GM12878 (cell line): ENCODE data around the gene SFTPB. TPM values are rescaled to one million over a fixed set of nuclear protein-coding genes. Genes with fewer than 3 reads are reported as not detected.

ENCODE experiments used
- ATAC-seq: fragments of 200-7000 bp; cut with Tn5 transposase; 3 replicates; pipeline ENCODE4 v1.9.1; 2020; ENCODE audit warnings: mild to moderate bottlenecking, moderate library complexity
- BruUV-seq: library from RNA; stranded (reverse); fragments of 400-500 nt; replicated peaks from 2 replicates; lab custom pipeline; 2021; lab: Mats Ljungman, UMichigan
- CTCF ChIA-PET: fragments of 300-600 bp; sonication (Branson Sonifier 250); formaldehyde crosslinking; extraction: SDS; loops from one replicate; lab custom pipeline; 2021; ENCODE audit warnings: inconsistent platforms; lab: Yijun Ruan, JAX
- POLR2A ChIA-PET: fragments of 350-600 bp; formaldehyde crosslinking; extraction: SDS; loops from one replicate; lab custom pipeline; 2021; ENCODE audit warnings: inconsistent platforms; lab: Charles Lee
- RAD21 ChIA-PET: fragments of 300-600 bp; sonication (Branson Sonifier 250); formaldehyde crosslinking; loops from one replicate; lab custom pipeline; 2023; ENCODE audit warnings: antibody characterized with exemption; ENCODE audit not compliant: unreplicated experiment; lab: Charles Lee
- SMC1A ChIA-PET: fragments of 300-600 bp; sonication (Branson Sonifier 250); formaldehyde crosslinking; loops from one replicate; lab custom pipeline; 2023; ENCODE audit not compliant: unreplicated experiment, uncharacterized antibody; lab: Charles Lee
- DNase-seq: peaks from one replicate; pipeline ENCODE4 v3.0.0-alpha.2; 2011; ENCODE audit warnings: low read depth, low spot score
- FAIRE-seq: peaks from 3 replicates; lab custom pipeline; 2011; peaks lifted over from hg19 to GRCh38; lab: Jason Lieb, UNC
- H2AFZ ChIP-seq: 2 replicates; pipeline ENCODE4 v1.6.0; 2011; ENCODE audit warnings: low read depth, low read length, control low read depth; ENCODE audit not compliant: control insufficient read depth
- H3K27ac ChIP-seq: 2 replicates; pipeline ENCODE4 v1.5.1; 2011; ENCODE audit warnings: control low read depth; ENCODE audit not compliant: control insufficient read depth, insufficient read depth
- H3K27me3 ChIP-seq, 2 experiments: replicated peaks in 1 of 2; 2 replicates each; pipeline versions ENCODE4 v1.6.0 to v1.6.1; 2011; ENCODE audit warnings: low read length in 1 of 2; ENCODE audit not compliant: control insufficient read depth in 2 of 2, insufficient read depth in 2 of 2
- H3K36me3 ChIP-seq, 2 experiments: 2 replicates each; pipeline ENCODE4 v1.5.1; 2011; ENCODE audit warnings: low read length in 1 of 2; ENCODE audit not compliant: control insufficient read depth in 2 of 2, insufficient read depth in 2 of 2
- H3K4me1 ChIP-seq: 2 replicates; pipeline ENCODE4 v1.6.1; 2011; ENCODE audit warnings: mild to moderate bottlenecking, low read length, moderate library complexity, mixed read lengths; ENCODE audit not compliant: control insufficient read depth, insufficient read depth
- H3K4me2 ChIP-seq: 2 replicates; pipeline ENCODE4 v1.6.0; 2011; ENCODE audit warnings: control low read depth; ENCODE audit not compliant: control insufficient read depth, insufficient read depth
- H3K4me3 ChIP-seq: fragments of 200-600 bp; sonication (generic); 2 replicates; pipeline ENCODE4 v1.5.1; 2016
- H3K79me2 ChIP-seq: 2 replicates; pipeline ENCODE4 v1.6.0; 2011; ENCODE audit warnings: low read length; ENCODE audit not compliant: control insufficient read depth, insufficient read depth
- H3K9ac ChIP-seq: 2 replicates; pipeline ENCODE4 v1.8.0; 2011; ENCODE audit warnings: low read length, control low read depth, mixed read lengths; ENCODE audit not compliant: control insufficient read depth, insufficient read depth
- H3K9me3 ChIP-seq: replicated peaks from 3 replicates; pipeline ENCODE4 v1.5.1; 2011; ENCODE audit warnings: mild to moderate bottlenecking, low read length; ENCODE audit not compliant: control insufficient read depth, insufficient read depth
- H4K20me1 ChIP-seq: 2 replicates; pipeline ENCODE4 v1.6.0; 2011; ENCODE audit not compliant: control insufficient read depth, insufficient read depth
- BCL11A ChIP-seq: IDR thresholded peaks from 2 replicates; pipeline ENCODE4 v1.6.1; 2011; ENCODE audit warnings: low read depth, low read length
- CBX3 ChIP-seq: fragments of 200-600 bp; sonication (generic); IDR thresholded peaks from 2 replicates; pipeline ENCODE4 v1.6.1; 2016; ENCODE audit warnings: low read depth, borderline replicate concordance
- CEBPB ChIP-seq, 2 experiments: fragments of 150-350 bp in 1 of 2; IDR thresholded peaks; 2 replicates each; pipeline ENCODE4 v1.6.1; 2012 to 2014; ENCODE audit warnings: low read depth in 2 of 2, low read length in 2 of 2, borderline replicate concordance in 1 of 2, inconsistent platforms in 1 of 2
- CHD2 ChIP-seq: IDR thresholded peaks from 2 replicates; pipeline ENCODE4 v1.6.1; 2011; ENCODE audit warnings: low read depth, low read length, improper control_type of control experiment, borderline replicate concordance
- ESRRA ChIP-seq: IDR thresholded peaks from 2 replicates; pipeline ENCODE4 v1.6.1; 2012; ENCODE audit warnings: mild to moderate bottlenecking, low read length, improper control_type of control experiment
- GABPA ChIP-seq: IDR thresholded peaks from 2 replicates; pipeline ENCODE4 v1.6.1; 2014; ENCODE audit warnings: antibody characterized with exemption, low read depth, mild to moderate bottlenecking, inconsistent platforms
- GATAD2B ChIP-seq: fragments of 450-650 bp; conservative IDR thresholded peaks from 2 replicates; pipeline ENCODE4 v1.6.1; 2017; ENCODE audit warnings: low read depth, mild to moderate bottlenecking, moderate library complexity
- IRF5 ChIP-seq: fragments of 450-650 bp; IDR thresholded peaks from 2 replicates; pipeline ENCODE4 v1.6.1; 2017; ENCODE audit warnings: borderline replicate concordance
- JUNB ChIP-seq: IDR thresholded peaks from 2 replicates; pipeline ENCODE4 v1.6.1; 2016; ENCODE audit warnings: antibody characterized with exemption, mild to moderate bottlenecking
- KAT2A ChIP-seq: conservative IDR thresholded peaks from 2 replicates; pipeline ENCODE4 v1.6.1; 2011; ENCODE audit warnings: low read depth, low read length; ENCODE audit not compliant: control insufficient read depth
- MEF2B ChIP-seq: fragments of 450-650 bp; IDR thresholded peaks from 2 replicates; pipeline ENCODE4 v1.6.1; 2018; ENCODE audit warnings: mild to moderate bottlenecking, moderate library complexity; ENCODE audit not compliant: partially characterized antibody, poor library complexity, severe bottlenecking
- MXI1 ChIP-seq: fragments of 150-350 bp; IDR thresholded peaks from 2 replicates; pipeline ENCODE4 v1.6.1; 2011; ENCODE audit warnings: low read depth, mild to moderate bottlenecking, inconsistent platforms, low read length, improper control_type of control experiment
- NR2C2 ChIP-seq: IDR thresholded peaks from 2 replicates; pipeline ENCODE4 v1.6.1; 2011; ENCODE audit warnings: borderline replicate concordance, low read depth; ENCODE audit not compliant: control insufficient read depth, insufficient read length
- SMC3 ChIP-seq: IDR thresholded peaks from 2 replicates; pipeline ENCODE4 v1.6.1; 2011; ENCODE audit warnings: low read length, improper control_type of control experiment, borderline replicate concordance
- SP1 ChIP-seq: IDR thresholded peaks from one replicate; pipeline ENCODE4 v1.6.1; 2011; ENCODE audit warnings: low read depth, low read length
- SPI1 ChIP-seq: IDR thresholded peaks from 2 replicates; pipeline ENCODE4 v1.6.1; 2011; ENCODE audit warnings: low read depth, mild to moderate bottlenecking, low read length, moderate library complexity, borderline replicate concordance; ENCODE audit not compliant: insufficient read depth
- STAT1 ChIP-seq: fragments of 450-650 bp; conservative IDR thresholded peaks from 2 replicates; pipeline ENCODE4 v1.6.1; 2014; ENCODE audit warnings: antibody characterized with exemption, mild to moderate bottlenecking
- SUPT20H ChIP-seq: IDR thresholded peaks from 2 replicates; pipeline ENCODE4 v1.6.1; 2011; ENCODE audit warnings: low read depth, mild to moderate bottlenecking, low read length, moderate library complexity, borderline replicate concordance; ENCODE audit not compliant: control insufficient read depth
- YY1 ChIP-seq: IDR thresholded peaks from 2 replicates; pipeline ENCODE4 v1.6.1; 2011; ENCODE audit warnings: low read depth, mild to moderate bottlenecking, low read length
- ZNF384 ChIP-seq: IDR thresholded peaks from 2 replicates; pipeline ENCODE4 v1.6.1; 2012; ENCODE audit warnings: low read depth, mild to moderate bottlenecking, low read length, improper control_type of control experiment, borderline replicate concordance
- WGBS: methylation state at CpG from one replicate; pipeline ENCODE4 v1.1.6; 2016; ENCODE audit warnings: low lambda C conversion rate; ENCODE audit not compliant: insufficient replicate concordance, insufficient coverage; ENCODE audit errors: missing lambda C conversion rate; 5-methylcytosine and 5-hydroxymethylcytosine counted together
- in situ Hi-C: fragments of 300-500 bp; cut with MboI; formaldehyde crosslinking; loops from 9 replicates; pipeline ENCODE4 v1.14.3; 2018; ENCODE audit warnings: mixed read lengths
- intact Hi-C: fragments of 100-400 bp; cut with micrococcal nuclease; formaldehyde crosslinking; loops from one replicate; pipeline ENCODE4 v1.14.2; 2022; ENCODE audit not compliant: unreplicated experiment
- polyA plus RNA-seq, 11 experiments: library from polyadenylated mRNA; depleted of rRNA in 4 of 11; unstranded in 6 of 11; stranded (reverse) in 5 of 11; fragments of >200 nt; fragmentation: Nextera tagmentation in 4 of 11; fragmentation: Illumina TruSeq in 1 of 11; extraction: Ambion mirVana in 4 of 11; extraction: Trizol in 1 of 11; gene quantifications; 1 replicate in 1 of 11; 2 replicates in 10 of 11; pipeline versions ENCODE4 v1.2.1 to v1.2.3, GENCODE V29; 2011 to 2016; ENCODE audit warnings: inconsistent platforms in 2 of 11, missing spikeins in 2 of 11, low read depth in 1 of 11
- total RNA-seq, 4 experiments: library from RNA; depleted of rRNA in 3 of 4; stranded (reverse); fragments of >200 nt in 3 of 4; fragmentation: Illumina TruSeq in 1 of 4; extraction: Trizol in 1 of 4; gene quantifications; 2 replicates each; pipeline versions ENCODE4 v1.2.1 to v1.2.3, GENCODE V29; 2013 to 2021

Gene SFTPB
- total and polyA plus RNA-seq, 10 of the 15 experiments (the other 5 are each of a cell fraction or from before 2014, with no cell fraction given), result 0.02 to 5.3 TPM; not detected in 8

- 22% methylated on average over 5 of the region's 5 CpGs for WGBS
- no peak for TF ChIP-seq MEF2B
- TF ChIP-seq IRF5, result no peak
- TF ChIP-seq ESRRA, result no peak
- no peak for TF ChIP-seq SMC3
- TF ChIP-seq CHD2, result no peak
- TF ChIP-seq BCL11A, result no peak
- no peak for TF ChIP-seq GATAD2B
- no peak for TF ChIP-seq MXI1
- TF ChIP-seq JUNB, result no peak
- TF ChIP-seq GABPA, result no peak
- no peak for TF ChIP-seq YY1
- no peak for TF ChIP-seq ZNF384
- no peak for TF ChIP-seq STAT1
- no peak for TF ChIP-seq NR2C2
- no peak for TF ChIP-seq CEBPB (IDR thresholded peaks at IDR 0.05; ENCODE audit: borderline replicate concordance in 1 of 2, low read depth in 2 of 2, low read length in 2 of 2)
- no peak for TF ChIP-seq CBX3
- no peak for TF ChIP-seq SUPT20H
- TF ChIP-seq KAT2A, result no peak
- TF ChIP-seq SPI1, result no peak
- no peak for TF ChIP-seq SP1
- H3K27me3 ChIP-seq, result no peaks in the 10 kb centered on the region
- RAD21 ChIA-PET, result interaction anchor here (1.6 to 8.3 kb wide), 3 partner anchors 25 to 132 kb away, joined by 8 to 94 read pairs (median 8); no protein-coding TSS in a partner anchor
- intact Hi-C loops (no loop called here), in situ Hi-C loops (no loop called here)
- no peak overlapping the region for H3K9ac ChIP-seq
- H3K9me3 ChIP-seq, result no peaks in the 10 kb centered on the region
- POLR2A ChIA-PET, result no interaction called here
- ATAC-seq (no peak), FAIRE-seq (no peak), DNase-seq (no peak)
- no peaks in the 10 kb centered on the region for H4K20me1 ChIP-seq
- no peak overlapping the region for H3K27ac ChIP-seq
- no peaks in the 10 kb centered on the region for H3K79me2 ChIP-seq
- SMC1A ChIA-PET, result interaction anchor here (0.8 to 5.1 kb wide), 3 partner anchors 26 to 131 kb away, joined by 3 to 75 read pairs (median 4); no protein-coding TSS in a partner anchor
- CTCF ChIA-PET, result interaction anchor here (2.7 to 9.3 kb wide), 3 partner anchors 26 to 44 kb away, joined by 12 to 194 read pairs (median 14); no protein-coding TSS in a partner anchor
- H3K4me2 ChIP-seq, result no peak overlapping the region
- no peak overlapping the region for H3K4me3 ChIP-seq
- H3K36me3 ChIP-seq, result no peaks in the 10 kb centered on the region
- H3K4me1 ChIP-seq, result no peaks in the 10 kb centered on the region; the same call in 1 of the 2 replicates
- H2AFZ ChIP-seq, result no peak overlapping the region
- BruUV-seq, result no TSS peak
Measured at GRCh38 chr2:85681372-85681763, 13.4 kb upstream of the SFTPB start.
